HepG2 (cell line): ENCODE results near the gene BCL2L1. TPM values are rescaled to one million over a fixed set of nuclear protein-coding genes. Genes with fewer than 3 reads are reported as not detected.
A peak's percentile ranks its signal among the peaks of the same experiment; 100 is the strongest.

ENCODE experiments used
- AHDC1 ChIP-seq: sonication (generic); formaldehyde crosslinking; IDR thresholded peaks from 2 replicates; pipeline ENCODE4 v1.5.1; 2020; ENCODE audit warnings: mild to moderate bottlenecking, missing genetic modification reagents, borderline replicate concordance
- ATRX ChIP-seq: sonication (generic); formaldehyde crosslinking; IDR thresholded peaks from 2 replicates; pipeline ENCODE4 v1.4.0; 2020; ENCODE audit warnings: missing genetic modification reagents, borderline replicate concordance
- DMAP1 ChIP-seq: IDR thresholded peaks from 2 replicates; pipeline ENCODE4 v1.6.1; 2016
- GRHL1 ChIP-seq: sonication (generic); formaldehyde crosslinking; conservative IDR thresholded peaks from 2 replicates; pipeline ENCODE4 v1.8.0; 2022; ENCODE audit warnings: missing genetic modification reagents
- HCFC1 ChIP-seq: fragments of 150-350 bp; IDR thresholded peaks from 2 replicates; pipeline ENCODE4 v1.6.1; 2014; ENCODE audit warnings: low read depth, low read length
- HOMEZ ChIP-seq: IDR thresholded peaks from 2 replicates; pipeline ENCODE4 v1.6.1; 2016; ENCODE audit warnings: low read depth
- NFIB ChIP-seq: sonication (generic); formaldehyde crosslinking; IDR thresholded peaks from 2 replicates; pipeline ENCODE4 v1.9.0; 2021; ENCODE audit warnings: missing genetic modification reagents, mild to moderate bottlenecking, borderline replicate concordance
- POLR2A ChIP-seq, 2 experiments: IDR thresholded peaks; 2 replicates each; pipeline ENCODE4 v1.6.1; 2011; ENCODE audit warnings: low read depth in 2 of 2, low read length in 2 of 2, mild to moderate bottlenecking in 1 of 2, moderate library complexity in 1 of 2; ENCODE audit not compliant: insufficient read depth in 1 of 2
- ZKSCAN8 ChIP-seq: IDR thresholded peaks from 2 replicates; pipeline ENCODE4 v1.6.1; 2016; ENCODE audit warnings: borderline replicate concordance, missing genetic modification reagents, missing compliant biosample characterization
- ZNF138 ChIP-seq: sonication (generic); formaldehyde crosslinking; IDR thresholded peaks from 2 replicates; pipeline ENCODE4 v1.5.0; 2020; ENCODE audit warnings: mild to moderate bottlenecking, low read depth, missing genetic modification reagents
- ZNF382 ChIP-seq: sonication (generic); formaldehyde crosslinking; IDR thresholded peaks from 2 replicates; pipeline ENCODE4 v1.5.0; 2020; ENCODE audit warnings: missing genetic modification reagents, mild to moderate bottlenecking, borderline replicate concordance
- ZNF569 ChIP-seq: sonication (generic); formaldehyde crosslinking; IDR thresholded peaks from 2 replicates; pipeline ENCODE4 v1.5.0; 2020; ENCODE audit warnings: mild to moderate bottlenecking, missing genetic modification reagents, moderate library complexity, borderline replicate concordance
- ZNF619 ChIP-seq: sonication (generic); formaldehyde crosslinking; IDR thresholded peaks from 2 replicates; pipeline ENCODE4 v1.4.0; 2020; ENCODE audit warnings: mild to moderate bottlenecking, missing genetic modification reagents
- ZNF687 ChIP-seq: sonication (generic); formaldehyde crosslinking; IDR thresholded peaks from 2 replicates; pipeline ENCODE4 v1.5.1; 2020; ENCODE audit warnings: mild to moderate bottlenecking, missing genetic modification reagents, moderate library complexity
- ZSCAN12 ChIP-seq: sonication (generic); formaldehyde crosslinking; IDR thresholded peaks from 2 replicates; pipeline ENCODE4 v1.9.0; 2021; ENCODE audit warnings: mild to moderate bottlenecking, missing genetic modification reagents
- polyA plus RNA-seq, 8 experiments: library from polyadenylated mRNA; depleted of rRNA in 3 of 8; stranded (reverse) in 7 of 8; unstranded in 1 of 8; fragments of >200 nt; fragmentation: Illumina TruSeq in 4 of 8; extraction: Trizol in 4 of 8; gene quantifications; 2 replicates each; pipeline versions ENCODE4 v1.2.1 to v1.2.3, GENCODE V29; 2011 to 2016; ENCODE audit warnings: low read depth in 4 of 8, missing spikeins in 1 of 8, mixed read lengths in 1 of 8; ENCODE audit not compliant: insufficient read depth in 1 of 8
- total RNA-seq, 5 experiments: library from RNA; depleted of rRNA; stranded (reverse); fragments of >200 nt; fragmentation: Illumina TruSeq; extraction: Trizol; gene quantifications; 2 replicates each; pipeline ENCODE4 v1.2.3, GENCODE V29; 2016; ENCODE audit warnings: low read depth in 1 of 5

Gene BCL2L1
- total and polyA plus RNA-seq, 2 of the 13 experiments (the other 11 are each of a cell fraction or from before 2014, with no cell fraction given): 164 to 258 TPM

GRCh38 chr20:31719644-31720485 lies 2.8 kb downstream of the BCL2L1 start (continued):
- peak; percentile 87 for TF ChIP-seq AHDC1 (CRISPR knock-in tag)
- peak; percentile 44; the same call in 1 of the 2 replicates for TF ChIP-seq HOMEZ
- TF ChIP-seq DMAP1 (CRISPR knock-in tag): peak; percentile 82
- TF ChIP-seq ZNF138 (CRISPR knock-in tag): peak; percentile 92
- TF ChIP-seq ZNF619 (CRISPR knock-in tag): no peak
- TF ChIP-seq ZNF382: no peak
- peak; percentile 51; the same call in 1 of the 2 replicates for TF ChIP-seq ZNF687
- no peak; the same call in 1 of the 2 replicates for TF ChIP-seq HCFC1
- no peak for TF ChIP-seq GRHL1 (CRISPR knock-in tag)
- TF ChIP-seq ATRX (CRISPR knock-in tag): 0 out of 2 replicates have a peak, but pooled peaks have one; percentile 14
- no peak for TF ChIP-seq ZNF569
- TF ChIP-seq NFIB (CRISPR knock-in tag): no peak
- 0 out of 2 replicates have a peak, but pooled peaks have one; percentile 80 for TF ChIP-seq ZSCAN12 (CRISPR knock-in tag)
- TF ChIP-seq ZKSCAN8 (CRISPR knock-in tag): peak; percentile 82
- peak; percentile 25 to 64; a peak in 3 of 4 replicates for TF ChIP-seq POLR2A (IDR thresholded peaks at IDR 0.05; ENCODE audit: insufficient read depth in 1 of 2, low read depth in 2 of 2, low read length in 2 of 2)
